ENCODE results near the gene CAB39. TPM values are rescaled to one million over a fixed set of nuclear protein-coding genes. Genes with fewer than 3 reads are reported as not detected.

Gene CAB39
- total and polyA plus RNA-seq, 2 experiments from 2014 or later: 18.7 to 67.5 TPM

DNA sequence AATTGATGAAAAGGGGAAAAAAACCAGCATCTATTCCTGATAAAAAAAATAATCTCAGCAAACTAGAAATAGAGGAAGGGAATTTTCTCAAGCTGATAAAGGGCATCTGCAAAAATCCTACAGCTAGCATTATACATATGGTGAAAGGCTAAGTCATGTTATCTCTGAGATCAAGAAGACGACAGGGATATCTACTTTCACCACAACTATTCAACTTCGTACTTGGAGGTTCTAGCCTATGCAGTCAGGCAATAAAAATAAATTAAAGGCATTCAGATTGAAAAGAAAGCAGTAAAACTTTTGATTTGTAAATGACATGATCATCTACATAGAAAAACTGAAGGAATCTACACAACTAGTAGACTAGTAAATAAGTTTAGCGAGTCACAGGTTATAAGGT lies 58.2 kb downstream of the CAB39 start:
- H3K4me3 Mint-ChIP-seq: no peak overlapping the region
- H3K4me1 Mint-ChIP-seq: peaks cover 8% of the 10 kb centered on the region; the same call in 2 of the 3 replicates
- DNase-seq (ENCODE audit: low spot score): no peak
- H3K9me3 Mint-ChIP-seq: no peaks in the 10 kb centered on the region
- peaks cover 11% of the 10 kb centered on the region; the same call in 1 of the 2 replicates for H3K79me2 ChIP-seq (replicated peaks; ENCODE audit: insufficient read depth)
- H3F3A ChIP-seq (replicated peaks; ENCODE audit: low read depth): no peaks in the 10 kb centered on the region
- H3K27ac ChIP-seq (ENCODE audit: low read depth): no peak overlapping the region
- H3K27ac Mint-ChIP-seq: no peak overlapping the region
- H3K36me3 Mint-ChIP-seq (ENCODE audit: low read depth): peaks cover 21% of the 10 kb centered on the region; the same call in 2 of the 3 replicates
- no peak for ATAC-seq
- H3K36me3 ChIP-seq (ENCODE audit: insufficient read depth): no peaks in the 10 kb centered on the region
- H3K4me3 ChIP-seq: no peak overlapping the region
- TF ChIP-seq POLR2AphosphoS5 (IDR thresholded peaks at IDR 0.05; ENCODE audit: low read depth) (no peak), EZH2phosphoT487 (IDR thresholded peaks at IDR 0.05; ENCODE audit: unreplicated experiment) (no peak), EZH2 (IDR thresholded peaks at IDR 0.05; ENCODE audit: low read depth, unreplicated experiment) (no peak), CREB1 (CRISPR knock-in tag; IDR thresholded peaks at IDR 0.05; ENCODE audit: low read depth) (no peak), ZNF331 (CRISPR knock-in tag; IDR thresholded peaks at IDR 0.05; ENCODE audit: low read depth) (no peak), STAT1 (IDR thresholded peaks at IDR 0.05; ENCODE audit: unreplicated experiment) (no peak), JUNB (IDR thresholded peaks at IDR 0.05; ENCODE audit: unreplicated experiment) (no peak), ZNF114 (CRISPR knock-in tag; IDR thresholded peaks at IDR 0.05) (no peak), NANOG (IDR thresholded peaks at IDR 0.05; ENCODE audit: borderline replicate concordance) (no peak)
- TF ChIP-seq, protein P1, sequence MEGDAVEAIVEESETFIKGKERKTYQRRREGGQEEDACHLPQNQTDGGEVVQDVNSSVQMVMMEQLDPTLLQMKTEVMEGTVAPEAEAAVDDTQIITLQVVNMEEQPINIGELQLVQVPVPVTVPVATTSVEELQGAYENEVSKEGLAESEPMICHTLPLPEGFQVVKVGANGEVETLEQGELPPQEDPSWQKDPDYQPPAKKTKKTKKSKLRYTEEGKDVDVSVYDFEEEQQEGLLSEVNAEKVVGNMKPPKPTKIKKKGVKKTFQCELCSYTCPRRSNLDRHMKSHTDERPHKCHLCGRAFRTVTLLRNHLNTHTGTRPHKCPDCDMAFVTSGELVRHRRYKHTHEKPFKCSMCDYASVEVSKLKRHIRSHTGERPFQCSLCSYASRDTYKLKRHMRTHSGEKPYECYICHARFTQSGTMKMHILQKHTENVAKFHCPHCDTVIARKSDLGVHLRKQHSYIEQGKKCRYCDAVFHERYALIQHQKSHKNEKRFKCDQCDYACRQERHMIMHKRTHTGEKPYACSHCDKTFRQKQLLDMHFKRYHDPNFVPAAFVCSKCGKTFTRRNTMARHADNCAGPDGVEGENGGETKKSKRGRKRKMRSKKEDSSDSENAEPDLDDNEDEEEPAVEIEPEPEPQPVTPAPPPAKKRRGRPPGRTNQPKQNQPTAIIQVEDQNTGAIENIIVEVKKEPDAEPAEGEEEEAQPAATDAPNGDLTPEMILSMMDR (conservative IDR thresholded peaks at IDR 0.05; ENCODE audit: low read depth in 2 of 2): no peak
- TF ChIP-seq, protein P2, sequence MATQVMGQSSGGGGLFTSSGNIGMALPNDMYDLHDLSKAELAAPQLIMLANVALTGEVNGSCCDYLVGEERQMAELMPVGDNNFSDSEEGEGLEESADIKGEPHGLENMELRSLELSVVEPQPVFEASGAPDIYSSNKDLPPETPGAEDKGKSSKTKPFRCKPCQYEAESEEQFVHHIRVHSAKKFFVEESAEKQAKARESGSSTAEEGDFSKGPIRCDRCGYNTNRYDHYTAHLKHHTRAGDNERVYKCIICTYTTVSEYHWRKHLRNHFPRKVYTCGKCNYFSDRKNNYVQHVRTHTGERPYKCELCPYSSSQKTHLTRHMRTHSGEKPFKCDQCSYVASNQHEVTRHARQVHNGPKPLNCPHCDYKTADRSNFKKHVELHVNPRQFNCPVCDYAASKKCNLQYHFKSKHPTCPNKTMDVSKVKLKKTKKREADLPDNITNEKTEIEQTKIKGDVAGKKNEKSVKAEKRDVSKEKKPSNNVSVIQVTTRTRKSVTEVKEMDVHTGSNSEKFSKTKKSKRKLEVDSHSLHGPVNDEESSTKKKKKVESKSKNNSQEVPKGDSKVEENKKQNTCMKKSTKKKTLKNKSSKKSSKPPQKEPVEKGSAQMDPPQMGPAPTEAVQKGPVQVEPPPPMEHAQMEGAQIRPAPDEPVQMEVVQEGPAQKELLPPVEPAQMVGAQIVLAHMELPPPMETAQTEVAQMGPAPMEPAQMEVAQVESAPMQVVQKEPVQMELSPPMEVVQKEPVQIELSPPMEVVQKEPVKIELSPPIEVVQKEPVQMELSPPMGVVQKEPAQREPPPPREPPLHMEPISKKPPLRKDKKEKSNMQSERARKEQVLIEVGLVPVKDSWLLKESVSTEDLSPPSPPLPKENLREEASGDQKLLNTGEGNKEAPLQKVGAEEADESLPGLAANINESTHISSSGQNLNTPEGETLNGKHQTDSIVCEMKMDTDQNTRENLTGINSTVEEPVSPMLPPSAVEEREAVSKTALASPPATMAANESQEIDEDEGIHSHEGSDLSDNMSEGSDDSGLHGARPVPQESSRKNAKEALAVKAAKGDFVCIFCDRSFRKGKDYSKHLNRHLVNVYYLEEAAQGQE (IDR thresholded peaks at IDR 0.05; ENCODE audit: unreplicated experiment): no peak
- TF ChIP-seq, protein P3, sequence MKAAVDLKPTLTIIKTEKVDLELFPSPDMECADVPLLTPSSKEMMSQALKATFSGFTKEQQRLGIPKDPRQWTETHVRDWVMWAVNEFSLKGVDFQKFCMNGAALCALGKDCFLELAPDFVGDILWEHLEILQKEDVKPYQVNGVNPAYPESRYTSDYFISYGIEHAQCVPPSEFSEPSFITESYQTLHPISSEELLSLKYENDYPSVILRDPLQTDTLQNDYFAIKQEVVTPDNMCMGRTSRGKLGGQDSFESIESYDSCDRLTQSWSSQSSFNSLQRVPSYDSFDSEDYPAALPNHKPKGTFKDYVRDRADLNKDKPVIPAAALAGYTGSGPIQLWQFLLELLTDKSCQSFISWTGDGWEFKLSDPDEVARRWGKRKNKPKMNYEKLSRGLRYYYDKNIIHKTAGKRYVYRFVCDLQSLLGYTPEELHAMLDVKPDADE (IDR thresholded peaks at IDR 0.05): no peak
- TF ChIP-seq, protein P4, sequence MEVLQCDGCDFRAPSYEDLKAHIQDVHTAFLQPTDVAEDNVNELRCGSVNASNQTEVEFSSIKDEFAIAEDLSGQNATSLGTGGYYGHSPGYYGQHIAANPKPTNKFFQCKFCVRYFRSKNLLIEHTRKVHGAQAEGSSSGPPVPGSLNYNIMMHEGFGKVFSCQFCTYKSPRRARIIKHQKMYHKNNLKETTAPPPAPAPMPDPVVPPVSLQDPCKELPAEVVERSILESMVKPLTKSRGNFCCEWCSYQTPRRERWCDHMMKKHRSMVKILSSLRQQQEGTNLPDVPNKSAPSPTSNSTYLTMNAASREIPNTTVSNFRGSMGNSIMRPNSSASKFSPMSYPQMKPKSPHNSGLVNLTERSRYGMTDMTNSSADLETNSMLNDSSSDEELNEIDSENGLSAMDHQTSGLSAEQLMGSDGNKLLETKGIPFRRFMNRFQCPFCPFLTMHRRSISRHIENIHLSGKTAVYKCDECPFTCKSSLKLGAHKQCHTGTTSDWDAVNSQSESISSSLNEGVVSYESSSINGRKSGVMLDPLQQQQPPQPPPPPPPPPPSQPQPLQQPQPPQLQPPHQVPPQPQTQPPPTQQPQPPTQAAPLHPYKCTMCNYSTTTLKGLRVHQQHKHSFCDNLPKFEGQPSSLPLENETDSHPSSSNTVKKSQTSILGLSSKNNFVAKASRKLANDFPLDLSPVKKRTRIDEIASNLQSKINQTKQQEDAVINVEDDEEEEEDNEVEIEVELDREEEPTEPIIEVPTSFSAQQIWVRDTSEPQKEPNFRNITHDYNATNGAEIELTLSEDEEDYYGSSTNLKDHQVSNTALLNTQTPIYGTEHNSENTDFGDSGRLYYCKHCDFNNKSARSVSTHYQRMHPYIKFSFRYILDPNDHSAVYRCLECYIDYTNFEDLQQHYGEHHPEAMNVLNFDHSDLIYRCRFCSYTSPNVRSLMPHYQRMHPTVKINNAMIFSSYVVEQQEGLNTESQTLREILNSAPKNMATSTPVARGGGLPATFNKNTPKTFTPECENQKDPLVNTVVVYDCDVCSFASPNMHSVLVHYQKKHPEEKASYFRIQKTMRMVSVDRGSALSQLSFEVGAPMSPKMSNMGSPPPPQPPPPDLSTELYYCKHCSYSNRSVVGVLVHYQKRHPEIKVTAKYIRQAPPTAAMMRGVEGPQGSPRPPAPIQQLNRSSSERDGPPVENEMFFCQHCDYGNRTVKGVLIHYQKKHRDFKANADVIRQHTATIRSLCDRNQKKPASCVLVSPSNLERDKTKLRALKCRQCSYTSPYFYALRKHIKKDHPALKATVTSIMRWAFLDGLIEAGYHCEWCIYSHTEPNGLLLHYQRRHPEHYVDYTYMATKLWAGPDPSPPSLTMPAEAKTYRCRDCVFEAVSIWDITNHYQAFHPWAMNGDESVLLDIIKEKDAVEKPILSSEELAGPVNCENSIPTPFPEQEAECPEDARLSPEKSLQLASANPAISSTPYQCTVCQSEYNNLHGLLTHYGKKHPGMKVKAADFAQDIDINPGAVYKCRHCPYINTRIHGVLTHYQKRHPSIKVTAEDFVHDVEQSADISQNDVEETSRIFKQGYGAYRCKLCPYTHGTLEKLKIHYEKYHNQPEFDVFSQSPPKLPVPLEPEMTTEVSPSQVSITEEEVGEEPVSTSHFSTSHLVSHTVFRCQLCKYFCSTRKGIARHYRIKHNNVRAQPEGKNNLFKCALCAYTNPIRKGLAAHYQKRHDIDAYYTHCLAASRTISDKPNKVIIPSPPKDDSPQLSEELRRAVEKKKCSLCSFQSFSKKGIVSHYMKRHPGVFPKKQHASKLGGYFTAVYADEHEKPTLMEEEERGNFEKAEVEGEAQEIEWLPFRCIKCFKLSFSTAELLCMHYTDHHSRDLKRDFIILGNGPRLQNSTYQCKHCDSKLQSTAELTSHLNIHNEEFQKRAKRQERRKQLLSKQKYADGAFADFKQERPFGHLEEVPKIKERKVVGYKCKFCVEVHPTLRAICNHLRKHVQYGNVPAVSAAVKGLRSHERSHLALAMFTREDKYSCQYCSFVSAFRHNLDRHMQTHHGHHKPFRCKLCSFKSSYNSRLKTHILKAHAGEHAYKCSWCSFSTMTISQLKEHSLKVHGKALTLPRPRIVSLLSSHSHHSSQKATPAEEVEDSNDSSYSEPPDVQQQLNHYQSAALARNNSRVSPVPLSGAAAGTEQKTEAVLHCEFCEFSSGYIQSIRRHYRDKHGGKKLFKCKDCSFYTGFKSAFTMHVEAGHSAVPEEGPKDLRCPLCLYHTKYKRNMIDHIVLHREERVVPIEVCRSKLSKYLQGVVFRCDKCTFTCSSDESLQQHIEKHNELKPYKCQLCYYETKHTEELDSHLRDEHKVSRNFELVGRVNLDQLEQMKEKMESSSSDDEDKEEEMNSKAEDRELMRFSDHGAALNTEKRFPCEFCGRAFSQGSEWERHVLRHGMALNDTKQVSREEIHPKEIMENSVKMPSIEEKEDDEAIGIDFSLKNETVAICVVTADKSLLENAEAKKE (CRISPR knock-in tag; IDR thresholded peaks at IDR 0.05): no peak
- H4K20me1 ChIP-seq (replicated peaks; ENCODE audit: insufficient read depth): peaks cover 11% of the 10 kb centered on the region; the same call in 1 of the 2 replicates
- H3K4me2 ChIP-seq: no peak overlapping the region
- no peaks in the 10 kb centered on the region for H3K9me2 ChIP-seq (ENCODE audit: insufficient read depth)
- H3K27me3 ChIP-seq (ENCODE audit: insufficient read depth): no peaks in the 10 kb centered on the region
- no peak overlapping the region for H2AFZ ChIP-seq
- no peaks in the 10 kb centered on the region for H3K27me3 Mint-ChIP-seq (ENCODE audit: insufficient read depth, low read depth, poor library complexity)
- 0 out of 2 replicates have a peak, but pooled peaks cover 6% of the 10 kb centered on the region for H3K4me1 ChIP-seq (ENCODE audit: insufficient read depth)
